Right atrium auricular region (tissue), 2 donors: ENCODE results near the gene FREM3. TPM values are rescaled to one million over a fixed set of nuclear protein-coding genes. Genes with fewer than 3 reads are reported as not detected.

ENCODE experiments used
- DNase-seq: peaks from one replicate; pipeline ENCODE4 v3.0.0-alpha.2; 2019; ENCODE audit warnings: low spot score
- H3K27ac ChIP-seq, 2 donors: fragments of 200-600 bp; sonication (generic); 1 replicate in 1 of 2; 2 replicates in 1 of 2; pipeline ENCODE4 v1.5.1; 2016 to 2019
- H3K27me3 ChIP-seq, 2 donors: fragments of 200-600 bp; sonication (generic); one replicate each; pipeline versions ENCODE4 v1.5.1 to v1.6.0; 2017 to 2019
- H3K36me3 ChIP-seq: fragments of 200-600 bp; sonication (generic); one replicate; pipeline ENCODE4 v1.5.1; 2016
- H3K4me1 ChIP-seq, 2 donors: fragments of 200-600 bp; sonication (generic); one replicate each; pipeline versions ENCODE4 v1.5.1 to v1.6.0; 2017 to 2019
- H3K4me3 ChIP-seq, 2 donors: fragments of 200-600 bp; sonication (generic); 1 replicate in 1 of 2; 2 replicates in 1 of 2; pipeline ENCODE4 v1.5.1; 2017 to 2019; ENCODE audit warnings: mild to moderate bottlenecking in 1 of 2, moderate library complexity in 1 of 2
- H3K9me3 ChIP-seq, 2 donors: fragments of 200-600 bp; sonication (generic); one replicate each; pipeline ENCODE4 v1.5.1; 2019
- total RNA-seq, 2 donors: library from RNA; depleted of rRNA; stranded (reverse); fragments of >200 nt; gene quantifications; one replicate each; pipeline ENCODE4 v1.1.0, GENCODE V29; 2016
- TF ChIP-seq, protein P1 (sequence below), 2 donors: fragments of 200-600 bp; sonication (generic); IDR thresholded peaks; one replicate each; pipeline ENCODE4 v1.5.1; 2019; ENCODE audit warnings: antibody characterized with exemption in 2 of 2

FREM3 gene
- total RNA-seq, 2 donors from 2014 or later = 0.04 TPM; not detected in 1

DNA sequence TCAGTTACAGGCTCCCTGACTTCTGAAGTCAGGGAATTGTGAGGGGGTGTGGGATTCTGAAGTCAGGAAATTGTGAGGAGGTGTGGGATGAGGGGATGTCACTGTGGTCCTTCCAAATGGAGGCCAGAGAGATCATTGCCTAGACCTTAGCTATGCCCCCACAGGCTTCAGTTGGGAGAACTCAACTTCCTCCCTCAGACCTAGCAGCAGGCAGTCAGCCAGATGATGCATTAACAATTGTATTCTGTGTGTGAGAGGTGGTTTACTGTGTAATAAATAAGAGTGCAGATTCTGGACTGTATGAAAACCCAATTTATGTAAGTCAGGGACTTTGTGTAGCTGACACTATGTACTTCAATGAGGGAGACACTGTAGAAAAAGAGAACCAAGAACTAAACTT is 65.7 kb downstream of the FREM3 start:
- Histone ChIP-seq H3K27me3 (no peaks in the 10 kb centered on the region), H3K4me1 (no peaks in the 10 kb centered on the region), H3K27ac (no peak overlapping the region), H3K4me3 (no peak overlapping the region), H3K9me3 (no peaks in the 10 kb centered on the region), H3K36me3 (no peaks in the 10 kb centered on the region)
- no peak for DNase-seq
- TF ChIP-seq, protein P1, sequence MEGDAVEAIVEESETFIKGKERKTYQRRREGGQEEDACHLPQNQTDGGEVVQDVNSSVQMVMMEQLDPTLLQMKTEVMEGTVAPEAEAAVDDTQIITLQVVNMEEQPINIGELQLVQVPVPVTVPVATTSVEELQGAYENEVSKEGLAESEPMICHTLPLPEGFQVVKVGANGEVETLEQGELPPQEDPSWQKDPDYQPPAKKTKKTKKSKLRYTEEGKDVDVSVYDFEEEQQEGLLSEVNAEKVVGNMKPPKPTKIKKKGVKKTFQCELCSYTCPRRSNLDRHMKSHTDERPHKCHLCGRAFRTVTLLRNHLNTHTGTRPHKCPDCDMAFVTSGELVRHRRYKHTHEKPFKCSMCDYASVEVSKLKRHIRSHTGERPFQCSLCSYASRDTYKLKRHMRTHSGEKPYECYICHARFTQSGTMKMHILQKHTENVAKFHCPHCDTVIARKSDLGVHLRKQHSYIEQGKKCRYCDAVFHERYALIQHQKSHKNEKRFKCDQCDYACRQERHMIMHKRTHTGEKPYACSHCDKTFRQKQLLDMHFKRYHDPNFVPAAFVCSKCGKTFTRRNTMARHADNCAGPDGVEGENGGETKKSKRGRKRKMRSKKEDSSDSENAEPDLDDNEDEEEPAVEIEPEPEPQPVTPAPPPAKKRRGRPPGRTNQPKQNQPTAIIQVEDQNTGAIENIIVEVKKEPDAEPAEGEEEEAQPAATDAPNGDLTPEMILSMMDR (IDR thresholded peaks at IDR 0.05) = no peak

DNA sequence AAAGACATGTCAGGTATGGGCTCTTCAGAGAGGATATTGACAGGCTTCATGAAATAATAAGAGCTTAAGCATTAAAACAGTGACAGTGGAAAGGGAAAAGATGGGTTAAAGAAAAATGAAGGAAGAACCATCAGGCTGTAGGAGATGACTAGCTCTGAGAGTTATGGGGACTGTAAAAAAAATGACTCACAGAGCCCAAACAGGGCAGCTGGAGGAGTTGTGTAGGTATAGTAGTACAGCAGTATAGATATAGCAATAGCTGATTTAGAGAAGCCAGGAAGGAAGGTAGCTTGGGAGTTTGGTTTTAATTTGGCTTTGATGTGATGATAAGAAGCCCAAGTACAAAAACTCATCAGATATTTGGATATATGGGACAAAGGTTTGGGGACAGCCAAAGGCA is 66.6 kb downstream of the FREM3 start:
- H3K36me3 ChIP-seq = no peaks in the 10 kb centered on the region
- DNase-seq = no peak
- no peaks in the 10 kb centered on the region for H3K9me3 ChIP-seq
- H3K27me3 ChIP-seq = no peaks in the 10 kb centered on the region
- no peak overlapping the region for H3K4me3 ChIP-seq
- no peak overlapping the region for H3K27ac ChIP-seq
- TF ChIP-seq, protein P1 (IDR thresholded peaks at IDR 0.05) = no peak
- H3K4me1 ChIP-seq = no peaks in the 10 kb centered on the region

DNA sequence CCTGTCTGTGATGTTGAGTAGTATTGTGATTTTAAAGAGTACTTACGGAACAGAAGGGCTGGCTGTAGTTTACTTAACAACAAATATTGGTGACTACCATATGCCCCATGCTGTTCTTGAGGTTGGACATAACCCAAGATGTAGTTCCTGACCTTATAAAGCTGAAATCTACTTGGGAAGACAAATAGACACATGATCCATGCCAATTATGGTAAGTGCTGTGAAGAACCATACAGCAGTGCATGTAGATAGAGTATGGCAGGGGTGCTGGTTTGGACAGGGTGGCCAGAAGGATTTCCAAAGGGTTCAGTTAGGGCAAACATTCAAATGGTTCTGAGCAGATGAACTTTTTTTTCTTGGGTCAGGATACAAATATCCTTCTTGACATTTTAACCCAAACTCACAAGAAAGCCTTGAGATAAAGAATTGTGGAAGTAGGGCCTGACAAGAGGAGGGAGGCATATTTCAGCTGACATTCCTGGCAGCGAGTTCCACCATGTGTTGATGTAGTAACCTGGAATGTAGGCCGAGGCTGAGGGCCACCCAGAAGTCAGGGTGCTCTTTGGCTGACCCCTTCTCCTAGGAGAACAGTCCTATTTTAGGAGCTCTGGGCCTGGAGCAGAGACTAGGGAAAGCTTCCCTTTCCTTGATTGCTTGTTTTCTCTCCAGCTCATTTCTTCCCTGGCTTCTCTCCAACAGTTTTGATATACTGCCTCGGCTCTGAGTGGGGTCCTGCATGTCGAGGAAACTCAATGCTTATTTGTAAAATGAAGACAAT is 74.2 kb downstream of the FREM3 start:
- Histone ChIP-seq H3K27me3 (no peaks in the 10 kb centered on the region), H3K27ac (peak overlapping the region; percentile 42 to 46), H3K9me3 (no peaks in the 10 kb centered on the region), H3K4me3 (no peak overlapping the region), H3K36me3 (no peaks in the 10 kb centered on the region), H3K4me1 (peaks cover 0 to 13% of the 10 kb centered on the region in 2 donors)
- peak; percentile 76 for DNase-seq
- TF ChIP-seq, protein P1 (IDR thresholded peaks at IDR 0.05) = no peak

DNA sequence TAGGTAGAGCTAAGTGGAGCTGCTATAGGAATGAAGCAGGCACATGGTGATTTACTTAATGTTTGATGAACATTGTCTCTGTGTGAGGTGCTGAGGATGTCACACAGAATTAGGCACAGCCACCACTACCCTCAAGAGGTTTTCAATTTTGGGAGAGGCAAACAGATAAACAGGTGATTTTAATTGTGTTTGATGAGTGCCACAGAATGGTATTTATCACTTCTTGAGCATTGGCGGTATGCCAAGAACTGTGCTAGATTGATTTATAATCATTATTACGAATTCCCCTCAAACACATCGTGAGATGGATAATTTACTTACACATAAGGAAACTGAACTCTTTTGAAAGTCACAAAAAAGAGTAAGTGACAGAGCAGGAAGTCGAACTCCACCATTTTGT is 74.8 kb downstream of the FREM3 start:
- H3K9me3 ChIP-seq = no peaks in the 10 kb centered on the region
- DNase-seq = no peak
- no peak overlapping the region for H3K4me3 ChIP-seq
- no peaks in the 10 kb centered on the region for H3K27me3 ChIP-seq
- TF ChIP-seq, protein P1 (IDR thresholded peaks at IDR 0.05) = no peak
- H3K27ac ChIP-seq = no peak overlapping the region
- H3K4me1 ChIP-seq = peaks cover 0 to 13% of the 10 kb centered on the region in 2 donors
- no peaks in the 10 kb centered on the region for H3K36me3 ChIP-seq

DNA sequence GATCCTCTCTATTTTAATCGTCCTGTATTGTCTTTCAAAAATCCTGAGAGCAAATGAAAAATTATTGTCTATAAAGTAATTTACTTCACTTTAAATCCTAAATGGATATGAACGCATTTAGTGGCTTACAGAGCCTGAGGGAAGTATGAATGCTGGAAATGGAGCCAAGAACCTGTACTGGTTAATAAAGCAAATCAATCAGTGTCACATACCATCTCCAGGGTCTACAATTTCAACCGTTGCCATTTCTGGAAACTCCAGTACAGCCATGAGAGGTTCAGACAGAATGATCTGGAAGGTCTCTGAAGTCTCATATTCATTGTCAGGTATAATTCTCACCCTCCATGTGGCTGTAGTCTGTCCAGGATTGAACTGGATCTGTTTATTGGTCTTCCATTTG is 76.6 kb downstream of the FREM3 start:
- Histone ChIP-seq H3K27ac (no peak overlapping the region), H3K27me3 (no peaks in the 10 kb centered on the region), H3K4me3 (no peak overlapping the region), H3K4me1 (peaks cover 0 to 13% of the 10 kb centered on the region in 2 donors), H3K36me3 (no peaks in the 10 kb centered on the region), H3K9me3 (no peaks in the 10 kb centered on the region)
- no peak for DNase-seq
- TF ChIP-seq, protein P1 (IDR thresholded peaks at IDR 0.05) = no peak

DNA sequence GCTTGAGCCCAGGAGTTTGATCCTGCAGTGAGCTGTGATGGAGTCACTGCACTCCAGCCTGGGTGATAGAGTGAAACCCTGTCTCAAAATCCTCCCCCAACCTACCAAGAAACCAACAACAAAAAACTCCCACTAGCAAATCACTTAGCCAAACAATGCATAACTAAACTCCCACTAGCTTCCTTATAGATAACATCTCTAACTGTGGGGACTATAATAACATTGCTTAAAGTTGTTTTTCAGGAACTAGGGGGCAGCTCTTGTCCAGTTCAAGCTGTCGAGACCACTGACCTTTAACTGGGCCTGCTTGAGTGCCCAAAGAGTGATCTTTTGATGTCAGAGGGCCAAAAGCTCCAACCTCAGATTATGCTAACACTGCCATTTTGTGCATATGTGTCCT is 81.7 kb downstream of the FREM3 start:
- Histone ChIP-seq H3K4me1 (no peaks in the 10 kb centered on the region), H3K36me3 (no peaks in the 10 kb centered on the region), H3K27me3 (no peaks in the 10 kb centered on the region), H3K9me3 (no peaks in the 10 kb centered on the region), H3K4me3 (no peak overlapping the region), H3K27ac (no peak overlapping the region)
- DNase-seq = no peak
- TF ChIP-seq, protein P1 (IDR thresholded peaks at IDR 0.05) = no peak
